ENCODE data around the gene HMGB2.

DNA sequence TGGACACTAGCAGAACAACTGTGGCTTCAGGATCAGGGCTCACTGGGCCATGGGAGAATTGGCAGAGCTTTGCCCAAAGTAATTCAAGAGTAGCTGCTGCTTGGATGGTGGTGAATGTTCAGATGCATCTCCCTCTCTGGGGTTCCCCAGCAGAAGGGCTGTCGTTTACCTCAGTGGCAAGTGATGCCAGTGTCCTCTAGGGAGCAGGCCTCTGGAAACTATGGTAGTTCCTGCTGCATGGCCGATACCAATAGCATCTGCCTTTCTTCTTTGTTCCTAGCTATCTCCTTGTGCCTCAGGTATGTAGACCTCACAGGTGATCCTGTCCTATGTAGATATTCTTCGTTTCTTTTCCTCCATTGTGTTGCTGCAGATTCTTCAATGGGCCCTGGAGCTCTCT is 26.4 kb downstream of the HMGB2 start:
- TF ChIP-seq CTCF (IDR thresholded peaks at IDR 0.05; ENCODE audit: insufficient read depth, low read depth, low read length) = no peak
- TF ChIP-seq EZH2 (IDR thresholded peaks at IDR 0.05; ENCODE audit: insufficient read depth, low read length) = no peak
